ENCODE measurements around the gene MYEOV. TPM values are rescaled to one million over a fixed set of nuclear protein-coding genes. Genes with fewer than 3 reads are reported as not detected.
A peak's percentile ranks its signal among the peaks of the same experiment; 100 is the strongest.

The MYEOV gene
- total and polyA plus RNA-seq, 2 donors (not counting 1 experiment from before 2014, with no cell fraction given), result 0.72 TPM; not detected in 1

GRCh38 chr11:69301455-69302401 is 7.8 kb downstream of the MYEOV start:
- TF ChIP-seq CTCF (IDR thresholded peaks at IDR 0.05) (no peak), EZH2 (IDR thresholded peaks at IDR 0.05; ENCODE audit: borderline replicate concordance, insufficient read depth, low read depth, low read length, poor library complexity, severe bottlenecking) (no peak)
- Histone ChIP-seq H3K4me3 (ENCODE audit: control extremely low read depth in 1 of 5, extremely low read depth in 1 of 5, insufficient read depth in 1 of 5, low read depth in 2 of 5, low read length in 4 of 5) (no peak overlapping the region), H3K36me3 (replicated peaks in 1 of 2; ENCODE audit: control extremely low read depth in 1 of 2, control insufficient read depth in 1 of 2, extremely low read depth in 1 of 2, insufficient read depth in 2 of 2, low read length in 1 of 2) (no peaks in the 10 kb centered on the region), H3K4me2 (replicated peaks; ENCODE audit: low read depth, low read length, poor library complexity, severe bottlenecking) (no peak overlapping the region), H3K9me3 (ENCODE audit: control extremely low read depth in 1 of 3, control insufficient read depth in 2 of 3, insufficient read depth in 1 of 3, low read length in 2 of 3) (peaks cover 0 to 6% (median 2%) of the 10 kb centered on the region in 3 donors), H2AFZ (ENCODE audit: insufficient read depth, low read depth, low read length, poor library complexity, severe bottlenecking) (no peak overlapping the region), H3K9ac (ENCODE audit: low read length) (no peak overlapping the region), H3K4me1 (ENCODE audit: control insufficient read depth in 2 of 2, insufficient read depth in 2 of 2, low read length in 2 of 2) (peaks cover 32 to 35% of the 10 kb centered on the region in 2 donors), H3K27me3 (replicated peaks in 1 of 4; ENCODE audit: control extremely low read depth in 1 of 4, control insufficient read depth in 3 of 4, insufficient read depth in 4 of 4, low read length in 3 of 4) (no peaks in the 10 kb centered on the region), H4K20me1 (ENCODE audit: control insufficient read depth, insufficient read depth, low read length, poor library complexity, severe bottlenecking) (no peaks in the 10 kb centered on the region), H3K27ac (ENCODE audit: low read length in 2 of 2) (no peak overlapping the region), H3K79me2 (ENCODE audit: control insufficient read depth, insufficient read depth, low read length) (no peaks in the 10 kb centered on the region)
- POLR2A ChIA-PET, result no interaction called here
- ATAC-seq (ENCODE audit: low read depth) (no peak), DNase-seq (no peak)
- CTCF ChIA-PET, result no interaction called here
- Mint-ChIP-seq H3K4me1 (peaks cover 40% of the 10 kb centered on the region), H3K4me3 (no peak overlapping the region), H3K9me3 (ENCODE audit: insufficient read depth) (no peaks in the 10 kb centered on the region), H3K27ac (no peak overlapping the region), H3K27me3 (no peaks in the 10 kb centered on the region)
- intact Hi-C loops (cut with micrococcal nuclease), result no loop called here
- 99% methylated on average over 11 of the region's 13 CpGs for WGBS (ENCODE audit: insufficient coverage)

- ATAC-seq (ENCODE audit: low read depth) (no peak), DNase-seq (no peak)
- Mint-ChIP-seq H3K4me1 (peaks cover 32% of the 10 kb centered on the region), H3K27me3 (no peaks in the 10 kb centered on the region), H3K4me3 (no peak overlapping the region), H3K9me3 (ENCODE audit: insufficient read depth) (no peaks in the 10 kb centered on the region), H3K27ac (peak overlapping the region; percentile 1)
- Histone ChIP-seq H3K79me2 (ENCODE audit: control insufficient read depth, insufficient read depth, low read length) (no peaks in the 10 kb centered on the region), H3K4me1 (ENCODE audit: control insufficient read depth in 2 of 2, insufficient read depth in 2 of 2, low read length in 2 of 2) (peaks cover 24 to 27% of the 10 kb centered on the region in 2 donors), H4K20me1 (ENCODE audit: control insufficient read depth, insufficient read depth, low read length, poor library complexity, severe bottlenecking) (no peaks in the 10 kb centered on the region), H3K36me3 (replicated peaks in 1 of 2; ENCODE audit: control extremely low read depth in 1 of 2, control insufficient read depth in 1 of 2, extremely low read depth in 1 of 2, insufficient read depth in 2 of 2, low read length in 1 of 2) (no peaks in the 10 kb centered on the region), H3K9me3 (ENCODE audit: control extremely low read depth in 1 of 3, control insufficient read depth in 2 of 3, insufficient read depth in 1 of 3, low read length in 2 of 3) (no peaks in the 10 kb centered on the region), H3K27me3 (replicated peaks in 1 of 4; ENCODE audit: control extremely low read depth in 1 of 4, control insufficient read depth in 3 of 4, insufficient read depth in 4 of 4, low read length in 3 of 4) (no peaks in the 10 kb centered on the region), H2AFZ (ENCODE audit: insufficient read depth, low read depth, low read length, poor library complexity, severe bottlenecking) (no peak overlapping the region), H3K4me3 (ENCODE audit: control extremely low read depth in 1 of 5, extremely low read depth in 1 of 5, insufficient read depth in 1 of 5, low read depth in 2 of 5, low read length in 4 of 5) (no peak overlapping the region), H3K27ac (ENCODE audit: low read length in 2 of 2) (no peak overlapping the region), H3K4me2 (replicated peaks; ENCODE audit: low read depth, low read length, poor library complexity, severe bottlenecking) (no peak overlapping the region), H3K9ac (ENCODE audit: low read length) (no peak overlapping the region)
- ChIA-PET CTCF (no interaction called here), POLR2A (no interaction called here)
- intact Hi-C loops (cut with micrococcal nuclease), result no loop called here
- 95% methylated on average over 5 of the region's 8 CpGs for WGBS (ENCODE audit: insufficient coverage)
- TF ChIP-seq EZH2 (IDR thresholded peaks at IDR 0.05; ENCODE audit: borderline replicate concordance, insufficient read depth, low read depth, low read length, poor library complexity, severe bottlenecking) (no peak), CTCF (IDR thresholded peaks at IDR 0.05) (no peak)
Measured at GRCh38 chr11:69302447-69303020, 8.6 kb downstream of the MYEOV start.
